Right cardiac atrium (tissue), 5 donors: ENCODE data around the gene CEP95. TPM values are rescaled to one million over a fixed set of nuclear protein-coding genes. Genes with fewer than 3 reads are reported as not detected.

Experiments used
- ATAC-seq, 2 donors: fragments of 200-7000 bp; cut with Tn5 transposase; one replicate each; pipeline versions ENCODE4 v1.8.0 to v1.9.1; 2020; ENCODE audit warnings: moderate library complexity in 2 of 2, mild to moderate bottlenecking in 1 of 2
- DNase-seq, 3 donors: peaks; one replicate each; pipeline ENCODE4 v3.0.0-alpha.2; 2020
- H3K27ac ChIP-seq: one replicate; pipeline ENCODE4 v1.5.1; 2013; ENCODE audit warnings: mild to moderate bottlenecking, low read length, control low read depth, moderate library complexity
- H3K27me3 ChIP-seq: one replicate; pipeline ENCODE4 v1.6.1; 2013; ENCODE audit not compliant: control insufficient read depth, insufficient read depth
- H3K4me1 ChIP-seq: one replicate; pipeline ENCODE4 v1.6.1; 2013; ENCODE audit warnings: low read length; ENCODE audit not compliant: control insufficient read depth, insufficient read depth
- H3K4me3 ChIP-seq: one replicate; pipeline ENCODE4 v1.5.1; 2013; ENCODE audit warnings: low read length, control low read depth
- H3K9me3 ChIP-seq: one replicate; pipeline ENCODE4 v1.6.1; 2013; ENCODE audit warnings: low read length; ENCODE audit not compliant: control insufficient read depth
- WGBS: extraction: QIAGEN DNeasy Blood & Tissue Kit; methylation state at CpG from one replicate; pipeline ENCODE4 v1.1.7; 2013; 5-methylcytosine and 5-hydroxymethylcytosine counted together
- intact Hi-C, 4 donors: fragments of 100-400 bp; cut with DNase I; formaldehyde crosslinking; loops; one replicate each; pipeline versions ENCODE4 v1.11.0 to v1.14.0; 2022 to 2023
- polyA plus RNA-seq: library from polyadenylated mRNA; stranded (reverse); fragments of 200-250 nt; gene quantifications from one replicate; pipeline ENCODE4 v1.2.3, GENCODE V29; 2013
- total RNA-seq, 4 donors: library from RNA; stranded (reverse); fragmentation: NEBNext Ultra II Directional; extraction: Animal tissue kit (Norgen Biotek cat#: 25700); gene quantifications; one replicate each; pipeline ENCODE4 v1.2.1, GENCODE V29; 2021
- donor health status: healthy with polysubstance abuse.
- donor health status: DM: no; HTN: yes; CAD: no.
- donor health status: DM: no; HTN: no; CAD: no.
- donor health status: DM: no; HTN: yes; CAD: no; lungs with severe emphysema.
- donor health status: DM: yes; HTN: yes; CAD: no.

CEP95 gene
- total and polyA plus RNA-seq, 5 donors = 15.6 to 23.3 (median 18.7) TPM

GRCh38 chr17:64540118-64540776, 33.5 kb downstream of the CEP95 start:
- DNase-seq = no peak
- 93% methylated on average over 5 of the region's 5 CpGs for WGBS
- intact Hi-C loops = no loop called here
- H3K4me1 ChIP-seq = no peaks in the 10 kb centered on the region
- no peaks in the 10 kb centered on the region for H3K27me3 ChIP-seq
- ATAC-seq = no peak
- H3K4me3 ChIP-seq = no peak overlapping the region
- no peak overlapping the region for H3K27ac ChIP-seq
- H3K9me3 ChIP-seq = no peaks in the 10 kb centered on the region

GRCh38 chr17:64544742-64545141, 38.0 kb downstream of the CEP95 start:
- H3K9me3 ChIP-seq = no peaks in the 10 kb centered on the region

GRCh38 chr17:64546716-64547115, 39.9 kb downstream of the CEP95 start:
- intact Hi-C loops = no loop called here
- Histone ChIP-seq H3K27me3 (no peaks in the 10 kb centered on the region), H3K27ac (no peak overlapping the region), H3K4me3 (no peak overlapping the region), H3K4me1 (no peaks in the 10 kb centered on the region), H3K9me3 (no peaks in the 10 kb centered on the region)
- ATAC-seq (no peak), DNase-seq (no peak)
- WGBS = 85% methylated on average over 7 of the region's 7 CpGs

More at GRCh38 chr17:64544742-64545141, 38.0 kb downstream of the CEP95 start:
- Histone ChIP-seq H3K4me1 (no peaks in the 10 kb centered on the region), H3K27ac (no peak overlapping the region), H3K4me3 (no peak overlapping the region), H3K27me3 (no peaks in the 10 kb centered on the region)
- WGBS = 92% methylated on average over 2 of the region's 2 CpGs
- DNase-seq (no peak), ATAC-seq (no peak)
- intact Hi-C loops = no loop called here

- no peak for ATAC-seq
- Histone ChIP-seq H3K9me3 (no peaks in the 10 kb centered on the region), H3K27ac (no peak overlapping the region), H3K27me3 (no peaks in the 10 kb centered on the region), H3K4me1 (no peaks in the 10 kb centered on the region), H3K4me3 (no peak overlapping the region)
- 78% methylated on average over 10 of the region's 10 CpGs for WGBS
- DNase-seq = no peak
- intact Hi-C loops = no loop called here
These were observed 40.5 kb downstream of the CEP95 start for GRCh38 chr17:64547319-64547718.

GRCh38 chr17:64551461-64551860, 44.7 kb downstream of the CEP95 start:
- Histone ChIP-seq H3K4me3 (no peak overlapping the region), H3K9me3 (no peaks in the 10 kb centered on the region), H3K4me1 (no peaks in the 10 kb centered on the region), H3K27me3 (no peaks in the 10 kb centered on the region), H3K27ac (no peak overlapping the region)
- no peak for ATAC-seq
- WGBS = 85% methylated on average over 5 of the region's 5 CpGs
- intact Hi-C loops = no loop called here
- no peak for DNase-seq

GRCh38 chr17:64554028-64554637, 47.4 kb downstream of the CEP95 start:
- H3K9me3 ChIP-seq = no peaks in the 10 kb centered on the region
- DNase-seq = no peak
- no peak overlapping the region for H3K27ac ChIP-seq
- intact Hi-C loops = no loop called here
- peak in 1 of 2 donors; percentile 14 for ATAC-seq
- H3K4me3 ChIP-seq = no peak overlapping the region
- H3K4me1 ChIP-seq = no peaks in the 10 kb centered on the region
- H3K27me3 ChIP-seq = no peaks in the 10 kb centered on the region

- Histone ChIP-seq H3K27ac (no peak overlapping the region), H3K27me3 (no peaks in the 10 kb centered on the region), H3K4me3 (no peak overlapping the region), H3K4me1 (no peaks in the 10 kb centered on the region), H3K9me3 (no peaks in the 10 kb centered on the region)
- DNase-seq (no peak), ATAC-seq (no peak)
- intact Hi-C loops = no loop called here
- 70% methylated on average over 4 of the region's 4 CpGs for WGBS
These were observed 48.5 kb downstream of the CEP95 start for GRCh38 chr17:64555281-64555680.

GRCh38 chr17:64564098-64564497, 57.3 kb downstream of the CEP95 start:
- no peak for ATAC-seq
- no peaks in the 10 kb centered on the region for H3K4me1 ChIP-seq
- no peak overlapping the region for H3K4me3 ChIP-seq
- DNase-seq = no peak
- no peaks in the 10 kb centered on the region for H3K9me3 ChIP-seq
- 92% methylated on average over 1 of the region's 1 CpG for WGBS
- no peak overlapping the region for H3K27ac ChIP-seq
- intact Hi-C loops = no loop called here
- H3K27me3 ChIP-seq = no peaks in the 10 kb centered on the region

- ATAC-seq = no peak
- intact Hi-C loops = no loop called here
- no peaks in the 10 kb centered on the region for H3K9me3 ChIP-seq
- H3K27me3 ChIP-seq = no peaks in the 10 kb centered on the region
- DNase-seq = no peak
- H3K4me3 ChIP-seq = no peak overlapping the region
- no peak overlapping the region for H3K27ac ChIP-seq
- no peaks in the 10 kb centered on the region for H3K4me1 ChIP-seq
These were observed 58.8 kb downstream of the CEP95 start for GRCh38 chr17:64565563-64565962.

GRCh38 chr17:64571746-64572145, 65.0 kb downstream of the CEP95 start:
- 58% methylated on average over 6 of the region's 6 CpGs for WGBS
- no peak overlapping the region for H3K4me3 ChIP-seq
- DNase-seq = no peak
- no peaks in the 10 kb centered on the region for H3K9me3 ChIP-seq
- ATAC-seq = peak in 1 of 2 donors; percentile 33
- intact Hi-C loops = no loop called here
- H3K27ac ChIP-seq = no peak overlapping the region
- H3K27me3 ChIP-seq = no peaks in the 10 kb centered on the region
- no peaks in the 10 kb centered on the region for H3K4me1 ChIP-seq

- ATAC-seq (peak; percentile 75 to 79), DNase-seq (no peak)
- Histone ChIP-seq H3K9me3 (no peaks in the 10 kb centered on the region), H3K4me3 (no peak overlapping the region), H3K4me1 (no peaks in the 10 kb centered on the region), H3K27ac (no peak overlapping the region), H3K27me3 (no peaks in the 10 kb centered on the region)
- WGBS = 33% methylated on average over 3 of the region's 3 CpGs
- intact Hi-C loops = no loop called here
These were observed 65.9 kb downstream of the CEP95 start for GRCh38 chr17:64572682-64573154.
